GM12892 (cell line): Measurements from ENCODE around the gene MRPL58. TPM values are rescaled to one million over a fixed set of nuclear protein-coding genes. Genes with fewer than 3 reads are reported as not detected.
"Not testable (repeated sequence)": the region's sequence is repeated elsewhere in the genome, so short reads cannot be mapped to it uniquely, and the experiment has no call there.

Experiments used
- DNase-seq: peaks from one replicate; pipeline ENCODE4 v3.0.0; 2011; ENCODE audit not compliant: insufficient read length
- FAIRE-seq: peaks from 2 replicates; lab custom pipeline; 2011; peaks lifted over from hg19 to GRCh38; lab: Jason Lieb, UNC
- POLR2A ChIP-seq: IDR thresholded peaks from 2 replicates; pipeline ENCODE4 v1.6.1; 2011; ENCODE audit warnings: low read depth, low read length, control low read depth
- POLR2AphosphoS5 ChIP-seq: IDR thresholded peaks from 2 replicates; pipeline ENCODE4 v1.6.1; 2011; ENCODE audit warnings: low read depth, low read length, control low read depth
- TAF1 ChIP-seq: IDR thresholded peaks from 2 replicates; pipeline ENCODE4 v1.6.1; 2011; ENCODE audit warnings: low read depth, mild to moderate bottlenecking, control low read depth, low read length, borderline replicate concordance
- polyA plus RNA-seq: library from polyadenylated mRNA; unstranded; fragments of >200 nt; gene quantifications from one replicate; pipeline ENCODE4 v1.2.1, GENCODE V29; 2012; ENCODE audit warnings: missing spikeins, inconsistent platforms; ENCODE audit not compliant: missing spikeins

Gene MRPL58
- 40.0 TPM for polyA plus RNA-seq

GRCh38 chr17:75012346-75013091 is at the start of gene MRPL58:
TSS of gene MRPL58 (plus strand) at chr17:75012670. CDS start at chr17:75012687, 17 bp downstream.
- peak; percentile 9 for FAIRE-seq
- DNase-seq = peak; percentile 89
- TF ChIP-seq TAF1 = peak; percentile 98
- peak; percentile 92 for TF ChIP-seq POLR2AphosphoS5
- peak; percentile 82 for TF ChIP-seq POLR2A

- DNase-seq = no peak
- FAIRE-seq = no peak
- TF ChIP-seq POLR2AphosphoS5 (no peak), TAF1 (no peak), POLR2A (no peak)
Observed at GRCh38 chr17:74963656-74964055, 48.8 kb upstream of the MRPL58 start.

GRCh38 chr17:74964246-74964761 is 48.2 kb upstream of the MRPL58 start:
- no peak for TF ChIP-seq POLR2AphosphoS5
- FAIRE-seq (no peak), DNase-seq (no peak)

DNA sequence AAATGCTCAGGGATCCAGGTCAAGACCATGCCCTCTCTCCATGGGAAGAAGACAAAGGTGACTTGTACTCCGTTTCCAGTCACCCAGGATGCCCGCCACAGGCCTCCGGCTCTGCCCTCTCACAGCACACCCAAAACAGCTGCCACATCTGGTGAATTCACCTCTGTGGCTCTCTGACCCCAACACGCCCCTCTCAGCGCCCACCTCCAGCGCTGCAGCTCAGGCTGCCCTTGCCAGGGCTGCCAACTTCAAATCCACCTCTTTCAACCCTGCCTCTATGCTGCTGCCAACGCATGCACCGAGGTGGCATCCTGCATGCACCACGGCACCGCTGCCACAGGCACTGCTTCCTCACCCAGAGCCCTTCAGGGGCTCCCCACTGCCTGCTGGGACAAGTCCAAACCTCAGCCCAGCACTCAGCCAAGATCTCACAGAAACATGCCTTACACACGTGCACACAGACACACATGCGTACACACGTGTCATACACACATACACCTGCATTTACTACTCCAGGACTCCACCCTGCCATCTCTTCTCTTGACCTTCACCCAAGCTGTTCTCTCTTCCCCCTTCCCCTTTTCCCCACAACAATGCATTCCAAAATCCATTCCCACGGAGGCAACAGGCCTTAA is 47.4 kb upstream of the MRPL58 start:
- no peak for TF ChIP-seq POLR2A
- no peak for TF ChIP-seq TAF1
- TF ChIP-seq POLR2AphosphoS5 = no peak
- DNase-seq = no peak
- FAIRE-seq = no peak

DNA sequence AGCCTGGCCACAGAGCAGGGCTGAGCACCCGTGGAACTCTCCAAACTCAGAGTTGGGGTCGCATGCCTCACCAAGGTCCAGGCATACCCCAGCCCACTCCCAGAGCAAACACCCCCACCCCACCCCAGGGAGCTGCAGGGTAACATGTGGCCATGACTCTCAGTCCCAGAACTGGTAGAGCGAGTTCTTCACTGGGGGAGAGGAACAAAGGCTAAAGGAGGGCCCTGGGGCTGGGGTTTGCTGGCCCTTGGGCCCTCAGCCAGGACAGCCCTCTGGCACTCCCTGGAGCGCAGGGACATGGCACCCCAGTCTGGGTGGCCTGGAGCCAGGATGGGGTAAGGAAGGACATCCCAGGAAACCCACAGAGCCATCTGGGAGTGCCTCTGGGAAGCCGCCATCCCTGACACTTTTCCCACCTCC is 44.1 kb upstream of the MRPL58 start:
- FAIRE-seq (no peak), DNase-seq (no peak)
- TF ChIP-seq TAF1 (no peak), POLR2A (no peak)

DNA sequence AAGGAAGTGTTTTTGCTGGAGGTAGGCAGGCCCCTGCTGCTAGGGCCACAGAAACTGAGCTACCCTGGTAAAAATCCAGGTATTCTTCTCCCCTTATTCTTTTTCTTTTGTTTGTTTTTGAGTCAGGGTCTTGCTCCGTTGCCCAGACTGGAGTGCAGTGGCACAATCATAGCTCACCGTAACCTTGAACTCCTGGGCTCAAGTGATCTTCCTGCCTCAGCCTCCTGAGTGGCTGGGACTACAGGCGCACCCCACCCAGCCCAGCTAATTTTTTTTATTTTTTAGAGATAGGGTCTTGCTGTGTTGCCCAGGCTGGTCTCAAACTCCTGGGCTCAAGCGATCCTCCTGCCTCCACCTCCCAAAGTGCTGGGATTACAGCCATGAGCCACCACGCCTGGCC is 43.0 kb upstream of the MRPL58 start:
- not testable (repeated sequence) for FAIRE-seq, DNase-seq

- no peak for TF ChIP-seq POLR2A
- TF ChIP-seq POLR2AphosphoS5 = no peak
- no peak for TF ChIP-seq TAF1
- DNase-seq (no peak), FAIRE-seq (no peak)
Observed at GRCh38 chr17:74970395-74970794, 42.1 kb upstream of the MRPL58 start.

- no peak for FAIRE-seq
Observed at GRCh38 chr17:74971069-74971841, 41.2 kb upstream of the MRPL58 start.

DNA sequence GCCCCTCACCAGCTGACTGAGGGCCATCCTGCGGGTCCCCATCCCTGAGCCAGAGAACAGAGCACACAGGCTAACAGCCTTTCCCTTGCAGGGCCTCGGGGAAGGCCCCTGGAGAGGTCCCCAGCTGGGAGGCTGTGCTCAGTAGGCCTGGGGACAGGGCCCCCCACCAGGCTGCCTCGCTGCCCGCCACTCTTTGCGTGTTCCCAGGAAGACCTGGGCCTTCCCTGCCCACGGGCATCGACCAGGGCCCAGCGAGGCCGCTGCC is 40.7 kb upstream of the MRPL58 start:
- no peak for TF ChIP-seq TAF1
- TF ChIP-seq POLR2AphosphoS5 = no peak
- no peak for TF ChIP-seq POLR2A
- FAIRE-seq = no peak
- DNase-seq = no peak

More at GRCh38 chr17:74971069-74971841, 41.2 kb upstream of the MRPL58 start:
- no peak for TF ChIP-seq TAF1
- TF ChIP-seq POLR2AphosphoS5 = no peak
- no peak for TF ChIP-seq POLR2A
- no peak for DNase-seq

DNA sequence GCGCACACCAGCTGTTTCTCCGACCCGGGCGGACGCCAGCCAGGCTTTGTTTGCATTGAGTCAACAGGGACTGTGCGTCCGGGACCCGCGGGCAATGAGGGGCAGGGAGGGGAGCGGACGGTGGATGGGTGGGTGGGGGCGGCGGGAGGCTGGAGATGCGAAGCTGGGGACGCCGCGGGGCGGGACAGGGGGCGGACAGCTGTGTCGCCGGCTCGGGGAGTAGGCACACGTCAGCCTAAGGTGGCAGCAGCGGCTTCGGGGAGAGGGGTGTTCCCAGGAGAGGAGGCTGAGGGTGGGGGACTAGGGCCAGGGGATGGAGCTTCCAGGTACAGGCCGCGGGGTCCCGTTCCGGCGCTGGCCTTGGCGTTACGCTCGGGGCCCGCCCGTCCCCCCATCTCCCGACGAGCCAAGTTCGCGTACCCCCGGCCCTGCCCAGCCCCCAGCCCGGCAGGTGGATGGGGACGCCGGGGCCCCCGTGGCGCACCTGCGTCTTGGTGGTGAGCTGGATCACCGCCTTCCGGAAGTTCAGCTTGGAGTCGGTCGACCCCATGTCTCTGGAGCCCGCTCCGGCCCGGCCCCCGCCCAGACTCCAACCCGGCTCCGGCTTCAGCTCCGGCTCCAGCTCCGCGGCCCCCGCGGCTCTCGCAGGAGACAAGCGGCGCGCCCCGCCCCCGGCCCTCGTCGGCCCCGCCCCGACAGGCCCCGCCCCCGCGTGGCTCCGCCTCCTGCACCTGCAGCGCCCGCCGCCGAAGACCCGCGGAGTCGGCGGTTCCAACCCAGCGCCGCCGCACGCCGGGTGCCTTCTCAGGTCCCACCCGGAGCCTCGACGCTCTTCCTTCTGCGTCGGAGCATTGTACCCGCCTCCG is 40.1 kb upstream of the MRPL58 start, which contains the start of gene HID1:
Gene HID1 (minus strand): TSS at position 653 of the 866 bp plus-strand sequence. CDS start 103 bp downstream, at position 550.
- FAIRE-seq (peak; percentile 42), DNase-seq (peak; percentile 79)
- TF ChIP-seq POLR2A = no peak
- no peak for TF ChIP-seq POLR2AphosphoS5
- no peak for TF ChIP-seq TAF1

GRCh38 chr17:74972973-74973328 is 39.5 kb upstream of the MRPL58 start:
- no peak for FAIRE-seq
- no peak for DNase-seq
- TF ChIP-seq POLR2AphosphoS5 (no peak), POLR2A (no peak)
